ENCODE measurements around the gene TBC1D5. TPM values are rescaled to one million over a fixed set of nuclear protein-coding genes. Genes with fewer than 3 reads are reported as not detected.

TBC1D5 gene
- total RNA-seq, 1 experiment from 2014 or later, result 26.1 TPM

GRCh38 chr3:17724122-17724521 lies 18.3 kb downstream of the TBC1D5 start:
- POLR2A ChIA-PET, result no interaction called here
- peaks cover 18% of the 10 kb centered on the region for H3K9me3 Mint-ChIP-seq

GRCh38 chr3:17717411-17717810 lies 25.0 kb downstream of the TBC1D5 start:
- DNase-seq (ENCODE audit: low spot score) (no peak), ATAC-seq (no peak)
- H3K4me3 Mint-ChIP-seq, result no peak overlapping the region
- POLR2A ChIA-PET, result no interaction called here
- H3K9me3 Mint-ChIP-seq, result peaks cover 30% of the 10 kb centered on the region
- no peaks in the 10 kb centered on the region for H3K27me3 Mint-ChIP-seq (ENCODE audit: low read depth)
- no peak for TF ChIP-seq HMGXB4 (CRISPR knock-in tag; IDR thresholded peaks at IDR 0.05)
- TF ChIP-seq USF2 (CRISPR knock-in tag; IDR thresholded peaks at IDR 0.05), result no peak
- no peak for TF ChIP-seq E2F1 (CRISPR knock-in tag; IDR thresholded peaks at IDR 0.05)
- no peak for TF ChIP-seq ZNF263 (CRISPR knock-in tag; IDR thresholded peaks at IDR 0.05; ENCODE audit: low read depth)
- no peak for TF ChIP-seq FOXP4 (CRISPR knock-in tag; IDR thresholded peaks at IDR 0.05)
- TF ChIP-seq MXD4 (CRISPR knock-in tag; IDR thresholded peaks at IDR 0.05; ENCODE audit: borderline replicate concordance), result no peak
- no peak for TF ChIP-seq ESRRA (CRISPR knock-in tag; IDR thresholded peaks at IDR 0.05; ENCODE audit: borderline replicate concordance)
- TF ChIP-seq E2F5 (CRISPR knock-in tag; IDR thresholded peaks at IDR 0.05), result no peak
- TF ChIP-seq NR2C2 (CRISPR knock-in tag; IDR thresholded peaks at IDR 0.05), result no peak
- TF ChIP-seq ZSCAN18 (CRISPR knock-in tag; IDR thresholded peaks at IDR 0.05), result no peak
- TF ChIP-seq NR3C1 (CRISPR knock-in tag; conservative IDR thresholded peaks at IDR 0.05; ENCODE audit: low read depth), result no peak
- TF ChIP-seq STAT6 (CRISPR knock-in tag; conservative IDR thresholded peaks at IDR 0.05; ENCODE audit: low read depth), result no peak
- TF ChIP-seq ATF1 (CRISPR knock-in tag; IDR thresholded peaks at IDR 0.05), result no peak
- no peak for TF ChIP-seq MYBL2 (CRISPR knock-in tag; IDR thresholded peaks at IDR 0.05)
- TF ChIP-seq CDX4 (CRISPR knock-in tag; IDR thresholded peaks at IDR 0.05; ENCODE audit: borderline replicate concordance), result no peak
- no peak for TF ChIP-seq GTF2I (CRISPR knock-in tag; conservative IDR thresholded peaks at IDR 0.05)
- TF ChIP-seq MAX (CRISPR knock-in tag; IDR thresholded peaks at IDR 0.05), result no peak
- H3K27ac Mint-ChIP-seq, result no peak overlapping the region
- CTCF ChIA-PET, result no interaction called here
- H3K36me3 Mint-ChIP-seq, result peaks cover 29% of the 10 kb centered on the region
- H3K4me1 Mint-ChIP-seq, result no peaks in the 10 kb centered on the region

More at GRCh38 chr3:17724122-17724521, 18.3 kb downstream of the TBC1D5 start:
- Mint-ChIP-seq H3K27ac (no peak overlapping the region), H3K27me3 (ENCODE audit: low read depth) (no peaks in the 10 kb centered on the region), H3K4me1 (no peaks in the 10 kb centered on the region), H3K4me3 (no peak overlapping the region), H3K36me3 (peaks cover 26% of the 10 kb centered on the region)
- ATAC-seq (no peak), DNase-seq (ENCODE audit: low spot score) (no peak)
- CTCF ChIA-PET, result no interaction called here
- no peak for TF ChIP-seq USF1 (CRISPR knock-in tag; IDR thresholded peaks at IDR 0.05)
- 0 out of 2 replicates have a peak, but pooled peaks have one; percentile 56 for TF ChIP-seq ZNF121 (CRISPR knock-in tag; IDR thresholded peaks at IDR 0.05)

Data from WTC11 (cell line).